H9 (cell line): ENCODE measurements around the gene PM20D1. TPM values are rescaled to one million over a fixed set of nuclear protein-coding genes. Genes with fewer than 3 reads are reported as not detected.

Experiments used
- DNase-seq: peaks from one replicate; pipeline ENCODE4 v3.0.0-alpha.2; 2017
- H2AFZ ChIP-seq: one replicate; pipeline ENCODE4 v1.6.1; 2013; ENCODE audit warnings: mild to moderate bottlenecking, low read length, control low read depth, moderate library complexity
- H2AK5ac ChIP-seq: 2 replicates; pipeline ENCODE4 v1.6.1; 2013; ENCODE audit warnings: low read length, control low read depth, mixed read lengths; ENCODE audit not compliant: insufficient read length
- H2BK120ac ChIP-seq: one replicate; pipeline ENCODE4 v1.6.1; 2013; ENCODE audit warnings: low read depth, mild to moderate bottlenecking, low read length, control low read depth, inconsistent platforms; ENCODE audit not compliant: poor library complexity, severe bottlenecking
- H2BK12ac ChIP-seq: 2 replicates; pipeline ENCODE4 v1.6.1; 2013; ENCODE audit warnings: low read length, control low read depth, mixed read lengths, low read depth; ENCODE audit not compliant: insufficient read length
- H2BK15ac ChIP-seq: 2 replicates; pipeline ENCODE4 v1.6.1; 2013; ENCODE audit warnings: low read depth, low read length, control low read depth
- H2BK20ac ChIP-seq: one replicate; pipeline ENCODE4 v1.6.1; 2013; ENCODE audit warnings: low read depth, mild to moderate bottlenecking, low read length, control low read depth, inconsistent platforms; ENCODE audit not compliant: poor library complexity, severe bottlenecking
- H2BK5ac ChIP-seq: 2 replicates; pipeline ENCODE4 v1.6.1; 2013; ENCODE audit warnings: low read length, control low read depth, mixed read lengths; ENCODE audit not compliant: insufficient read length
- H3K14ac ChIP-seq: 2 replicates; pipeline ENCODE4 v1.6.1; 2013; ENCODE audit warnings: low read length, control low read depth; ENCODE audit not compliant: insufficient read depth
- H3K18ac ChIP-seq: 2 replicates; pipeline ENCODE4 v1.6.1; 2013; ENCODE audit warnings: low read depth, mild to moderate bottlenecking, mixed read lengths, low read length, control low read depth; ENCODE audit not compliant: insufficient read length
- H3K23ac ChIP-seq: 2 replicates; pipeline ENCODE4 v1.6.1; 2013; ENCODE audit warnings: low read length, control low read depth, mixed read lengths, low read depth; ENCODE audit not compliant: insufficient read length
- H3K23me2 ChIP-seq: 2 replicates; pipeline ENCODE4 v1.6.1; 2013; ENCODE audit warnings: low read depth, mild to moderate bottlenecking, mixed read lengths, low read length, control low read depth; ENCODE audit not compliant: insufficient read length, poor library complexity, severe bottlenecking
- H3K27ac ChIP-seq: 2 replicates; pipeline ENCODE4 v1.5.1; 2013; ENCODE audit warnings: low read length, control low read depth, mixed read lengths, low read depth; ENCODE audit not compliant: insufficient read length
- H3K27me3 ChIP-seq: 2 replicates; pipeline ENCODE4 v1.6.1; 2013; ENCODE audit warnings: low read length, control low read depth, inconsistent platforms; ENCODE audit not compliant: insufficient read depth
- H3K4ac ChIP-seq: 2 replicates; pipeline ENCODE4 v1.6.1; 2013; ENCODE audit warnings: low read depth, mild to moderate bottlenecking, control low read depth, inconsistent platforms, low read length, moderate library complexity
- H3K4me1 ChIP-seq: 2 replicates; pipeline ENCODE4 v1.6.1; 2013; ENCODE audit warnings: low read length, control low read depth, inconsistent platforms; ENCODE audit not compliant: insufficient read depth
- H3K4me2 ChIP-seq: 2 replicates; pipeline ENCODE4 v1.6.1; 2013; ENCODE audit warnings: low read length, control low read depth, mixed read lengths; ENCODE audit not compliant: insufficient read length, insufficient read depth
- H3K56ac ChIP-seq: 2 replicates; pipeline ENCODE4 v1.6.1; 2013; ENCODE audit warnings: low read depth, mild to moderate bottlenecking, mixed read lengths, low read length, control low read depth; ENCODE audit not compliant: insufficient read length
- H3K79me1 ChIP-seq: 2 replicates; pipeline ENCODE4 v1.6.1; 2013; ENCODE audit warnings: low read depth, mild to moderate bottlenecking, moderate library complexity, low read length, control low read depth, inconsistent platforms; ENCODE audit not compliant: insufficient read depth, poor library complexity, severe bottlenecking
- H3K79me2 ChIP-seq: 2 replicates; pipeline ENCODE4 v1.6.1; 2013; ENCODE audit warnings: low read length, control low read depth, inconsistent platforms; ENCODE audit not compliant: insufficient read depth
- H3K9ac ChIP-seq: 2 replicates; pipeline ENCODE4 v1.6.1; 2013; ENCODE audit warnings: low read length, control low read depth, mixed read lengths; ENCODE audit not compliant: insufficient read length; ENCODE audit errors: extremely low read depth
- H3K9me3 ChIP-seq: one replicate; pipeline ENCODE4 v1.6.1; 2013; ENCODE audit warnings: low read depth, low read length, inconsistent platforms; ENCODE audit not compliant: control insufficient read depth
- H3T11ph ChIP-seq: one replicate; pipeline ENCODE4 v1.6.1; 2013; ENCODE audit warnings: mild to moderate bottlenecking, low read length, control low read depth, inconsistent platforms
- H4K20me1 ChIP-seq: one replicate; pipeline ENCODE4 v1.6.1; 2013; ENCODE audit not compliant: control insufficient read depth, insufficient read length, insufficient read depth
- H4K5ac ChIP-seq: 2 replicates; pipeline ENCODE4 v1.6.1; 2013; ENCODE audit warnings: low read depth, mild to moderate bottlenecking, mixed read lengths, low read length, control low read depth; ENCODE audit not compliant: insufficient read length
- H4K8ac ChIP-seq: replicated peaks from 2 replicates; pipeline ENCODE4 v1.6.1; 2013; ENCODE audit warnings: low read length, control low read depth, mixed read lengths, low read depth; ENCODE audit not compliant: insufficient read length
- H4K91ac ChIP-seq: 2 replicates; pipeline ENCODE4 v1.6.1; 2013; ENCODE audit warnings: low read depth, mild to moderate bottlenecking, moderate library complexity, mixed read lengths, low read length, control low read depth; ENCODE audit not compliant: insufficient read length
- H3K27ac Mint-ChIP-seq, 3 experiments: 2 replicates in 2 of 3; 3 replicates in 1 of 3; pipeline ENCODE4 v1.8.0; 2020 to 2021; ENCODE audit warnings: mixed read lengths in 3 of 3, mild to moderate bottlenecking in 1 of 3, moderate library complexity in 1 of 3
- H3K27me3 Mint-ChIP-seq: 2 replicates; pipeline ENCODE4 v1.8.0; 2021; ENCODE audit warnings: low read depth, mild to moderate bottlenecking, moderate library complexity, mixed read lengths
- H3K36me3 Mint-ChIP-seq, 3 experiments: 2 replicates in 2 of 3; 3 replicates in 1 of 3; pipeline ENCODE4 v1.8.0; 2020 to 2021; ENCODE audit warnings: low read depth in 3 of 3, mixed read lengths in 3 of 3; ENCODE audit not compliant: insufficient read depth in 1 of 3
- H3K4me1 Mint-ChIP-seq, 2 experiments: 2 replicates each; pipeline ENCODE4 v1.8.0; 2020; ENCODE audit warnings: mixed read lengths in 2 of 2
- H3K4me3 Mint-ChIP-seq, 2 experiments: 2 replicates in 1 of 2; 3 replicates in 1 of 2; pipeline ENCODE4 v1.8.0; 2020 to 2021; ENCODE audit warnings: mild to moderate bottlenecking in 2 of 2, mixed read lengths in 2 of 2, moderate library complexity in 1 of 2
- H3K9me3 Mint-ChIP-seq, 2 experiments: 2 replicates in 1 of 2; 3 replicates in 1 of 2; pipeline ENCODE4 v1.8.0; 2020; ENCODE audit warnings: mild to moderate bottlenecking in 2 of 2, mixed read lengths in 2 of 2, moderate library complexity in 1 of 2
- WGBS: extraction: QIAGEN DNeasy Blood & Tissue Kit; methylation state at CpG from one replicate; pipeline ENCODE4 v1.1.7; 2013; ENCODE audit warnings: missing lambda C conversion rate, low lambda C conversion rate, mixed read lengths; ENCODE audit not compliant: insufficient read length; ENCODE audit errors: extremely low coverage; 5-methylcytosine and 5-hydroxymethylcytosine counted together
- total RNA-seq: library from RNA; stranded (reverse); gene quantifications from 2 replicates; pipeline ENCODE4 v1.2.1, GENCODE V29; 2021
- TF ChIP-seq, protein P1 (sequence below): fragments of 200-600 bp; sonication (generic); conservative IDR thresholded peaks from 3 replicates; pipeline ENCODE4 v1.8.0; 2021; ENCODE audit warnings: antibody characterized with exemption, mild to moderate bottlenecking

The PM20D1 gene
- total RNA-seq, 1 experiment from 2014 or later = not detected

DNA sequence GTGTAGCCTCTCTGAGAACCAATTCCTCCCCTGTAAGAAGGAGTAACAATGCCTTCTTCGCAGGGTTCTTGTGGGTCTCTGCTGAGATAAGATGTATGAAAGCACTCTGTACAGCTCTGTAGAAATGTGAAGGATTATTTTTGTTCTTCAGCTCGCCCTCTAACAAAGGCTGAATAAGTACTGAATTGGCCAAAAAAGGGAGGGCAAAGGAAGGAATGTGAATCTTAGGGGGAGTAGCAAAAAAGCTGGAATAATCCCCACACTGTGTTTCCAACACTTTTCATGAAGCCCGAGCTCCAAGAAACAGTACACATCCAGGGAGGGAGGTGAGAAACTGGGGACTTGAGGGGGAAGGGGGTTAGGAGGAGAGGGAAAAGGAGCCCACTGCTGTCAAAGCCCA, 22.9 kb downstream of the PM20D1 start:
- Histone ChIP-seq H3K18ac (no peak overlapping the region), H2AK5ac (no peak overlapping the region), H3K23ac (no peak overlapping the region), H3K14ac (no peak overlapping the region), H2BK20ac (no peak overlapping the region), H3K56ac (no peak overlapping the region), H4K5ac (no peak overlapping the region), H2AFZ (no peak overlapping the region), H3K9me3 (no peaks in the 10 kb centered on the region), H4K20me1 (no peaks in the 10 kb centered on the region), H2BK15ac (no peak overlapping the region), H3K27me3 (no peaks in the 10 kb centered on the region), H3K79me2 (0 out of 2 replicates have a peak, but pooled peaks cover 2% of the 10 kb centered on the region), H3T11ph (no peak overlapping the region), H3K23me2 (no peaks in the 10 kb centered on the region), H2BK5ac (no peak overlapping the region), H2BK12ac (no peak overlapping the region), H4K8ac (no peak overlapping the region), H3K79me1 (no peaks in the 10 kb centered on the region), H2BK120ac (no peak overlapping the region), H4K91ac (no peak overlapping the region), H3K4me2 (no peak overlapping the region), H3K9ac (no peak overlapping the region), H3K4me1 (no peaks in the 10 kb centered on the region; the same call in 1 of the 2 replicates), H3K27ac (no peak overlapping the region), H3K4ac (no peak overlapping the region)
- WGBS = no CpG with 5 or more reads among the region's 3 CpGs
- TF ChIP-seq, protein P1, sequence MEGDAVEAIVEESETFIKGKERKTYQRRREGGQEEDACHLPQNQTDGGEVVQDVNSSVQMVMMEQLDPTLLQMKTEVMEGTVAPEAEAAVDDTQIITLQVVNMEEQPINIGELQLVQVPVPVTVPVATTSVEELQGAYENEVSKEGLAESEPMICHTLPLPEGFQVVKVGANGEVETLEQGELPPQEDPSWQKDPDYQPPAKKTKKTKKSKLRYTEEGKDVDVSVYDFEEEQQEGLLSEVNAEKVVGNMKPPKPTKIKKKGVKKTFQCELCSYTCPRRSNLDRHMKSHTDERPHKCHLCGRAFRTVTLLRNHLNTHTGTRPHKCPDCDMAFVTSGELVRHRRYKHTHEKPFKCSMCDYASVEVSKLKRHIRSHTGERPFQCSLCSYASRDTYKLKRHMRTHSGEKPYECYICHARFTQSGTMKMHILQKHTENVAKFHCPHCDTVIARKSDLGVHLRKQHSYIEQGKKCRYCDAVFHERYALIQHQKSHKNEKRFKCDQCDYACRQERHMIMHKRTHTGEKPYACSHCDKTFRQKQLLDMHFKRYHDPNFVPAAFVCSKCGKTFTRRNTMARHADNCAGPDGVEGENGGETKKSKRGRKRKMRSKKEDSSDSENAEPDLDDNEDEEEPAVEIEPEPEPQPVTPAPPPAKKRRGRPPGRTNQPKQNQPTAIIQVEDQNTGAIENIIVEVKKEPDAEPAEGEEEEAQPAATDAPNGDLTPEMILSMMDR = no peak
- Mint-ChIP-seq H3K27me3 (no peaks in the 10 kb centered on the region), H3K27ac (peak overlapping the region in 1 of 3 experiments; percentile 68; a peak in 1 of 7 replicates), H3K4me1 (peaks cover 33 to 36% of the 10 kb centered on the region in 2 experiments), H3K9me3 (peaks cover 4 to 5% of the 10 kb centered on the region in 2 experiments; a peak in 3 of 5 replicates), H3K4me3 (no peak overlapping the region), H3K36me3 (peaks cover 0 to 4% (median 4%) of the 10 kb centered on the region in 3 experiments; a peak in 3 of 7 replicates)
- no peak for DNase-seq
